Stomach smooth muscle (tissue), 2 donors: ENCODE results near the gene G3BP1.

ENCODE experiments used
- H3K27ac ChIP-seq: one replicate; pipeline ENCODE4 v1.7.0; 2013; ENCODE audit warnings: mild to moderate bottlenecking, low read length, inconsistent platforms
- H3K27me3 ChIP-seq, 2 donors: one replicate each; pipeline ENCODE4 v1.7.0; 2013; ENCODE audit warnings: low read length in 2 of 2; ENCODE audit not compliant: insufficient read depth in 2 of 2, control insufficient read depth in 1 of 2
- H3K36me3 ChIP-seq, 2 donors: one replicate each; pipeline ENCODE4 v1.7.0; 2013; ENCODE audit warnings: low read length in 2 of 2; ENCODE audit not compliant: control insufficient read depth in 2 of 2, insufficient read depth in 2 of 2
- H3K4me1 ChIP-seq: one replicate; pipeline ENCODE4 v1.7.0; 2013; ENCODE audit warnings: low read length; ENCODE audit not compliant: control insufficient read depth, insufficient read depth
- H3K4me3 ChIP-seq, 2 donors: one replicate each; pipeline ENCODE4 v1.7.0; 2013; ENCODE audit warnings: low read length in 2 of 2
- H3K9ac ChIP-seq, 2 donors: one replicate each; pipeline ENCODE4 v1.7.0; 2013; ENCODE audit warnings: low read length in 2 of 2, mild to moderate bottlenecking in 1 of 2
- H3K9me3 ChIP-seq, 2 donors: one replicate each; pipeline ENCODE4 v1.7.0; 2013; ENCODE audit warnings: low read length in 2 of 2; ENCODE audit not compliant: control insufficient read depth in 2 of 2
- donor health status: healthy.
- donor health status: Pancreatic carcinoma.

Gene G3BP1

DNA sequence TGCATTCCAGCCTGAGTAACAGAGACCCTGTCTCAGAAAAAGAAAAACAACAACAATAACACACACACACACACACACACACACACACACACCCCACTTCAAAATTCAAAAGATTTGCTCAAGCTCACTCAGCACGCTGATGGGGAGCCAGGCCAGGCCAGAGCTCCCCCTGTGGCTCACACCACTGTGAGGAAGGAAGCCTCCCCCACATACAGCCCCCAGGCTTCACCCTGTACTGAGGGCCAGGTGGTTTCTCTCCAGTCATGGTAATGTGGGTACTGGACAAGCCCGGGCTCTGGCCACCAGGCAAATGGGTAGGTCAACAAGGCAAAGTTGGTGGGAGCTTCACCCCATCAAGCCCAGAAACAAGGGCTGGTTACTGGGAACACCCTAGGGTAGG, 32.4 kb upstream of the G3BP1 start:
- H3K9ac ChIP-seq: no peak overlapping the region
- H3K27me3 ChIP-seq: no peaks in the 10 kb centered on the region
- no peaks in the 10 kb centered on the region for H3K9me3 ChIP-seq
- H3K4me3 ChIP-seq: no peak overlapping the region
- peaks cover 23% of the 10 kb centered on the region for H3K4me1 ChIP-seq
- peaks cover 0 to 3% of the 10 kb centered on the region in 2 donors for H3K36me3 ChIP-seq
- H3K27ac ChIP-seq: peak overlapping the region; percentile 24

DNA sequence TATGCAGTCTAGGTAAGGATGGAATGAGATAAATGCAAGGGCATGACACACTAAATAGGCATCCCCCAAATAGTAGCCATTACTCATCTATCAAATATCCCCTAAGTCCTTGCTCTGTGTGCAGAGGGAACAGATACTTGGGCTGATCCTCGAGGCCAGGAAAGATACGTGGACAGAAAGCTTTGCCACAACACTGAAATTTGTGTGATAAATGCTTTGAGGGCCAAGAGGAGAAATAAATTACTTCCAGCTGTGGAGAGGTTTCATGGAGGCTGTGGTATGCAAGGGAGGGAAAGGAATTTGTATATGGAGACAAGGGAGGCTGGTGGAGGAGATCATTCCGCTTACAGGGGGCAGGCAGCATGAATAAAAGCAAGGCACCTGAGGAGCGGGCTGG, 31.8 kb upstream of the G3BP1 start:
- Histone ChIP-seq H3K36me3 (peaks cover 0 to 8% of the 10 kb centered on the region in 2 donors), H3K9ac (no peak overlapping the region), H3K4me3 (peak overlapping the region in 1 of 2 donors; percentile 57), H3K9me3 (no peaks in the 10 kb centered on the region), H3K27ac (peak overlapping the region; percentile 46), H3K4me1 (peaks cover 23% of the 10 kb centered on the region), H3K27me3 (no peaks in the 10 kb centered on the region)

DNA sequence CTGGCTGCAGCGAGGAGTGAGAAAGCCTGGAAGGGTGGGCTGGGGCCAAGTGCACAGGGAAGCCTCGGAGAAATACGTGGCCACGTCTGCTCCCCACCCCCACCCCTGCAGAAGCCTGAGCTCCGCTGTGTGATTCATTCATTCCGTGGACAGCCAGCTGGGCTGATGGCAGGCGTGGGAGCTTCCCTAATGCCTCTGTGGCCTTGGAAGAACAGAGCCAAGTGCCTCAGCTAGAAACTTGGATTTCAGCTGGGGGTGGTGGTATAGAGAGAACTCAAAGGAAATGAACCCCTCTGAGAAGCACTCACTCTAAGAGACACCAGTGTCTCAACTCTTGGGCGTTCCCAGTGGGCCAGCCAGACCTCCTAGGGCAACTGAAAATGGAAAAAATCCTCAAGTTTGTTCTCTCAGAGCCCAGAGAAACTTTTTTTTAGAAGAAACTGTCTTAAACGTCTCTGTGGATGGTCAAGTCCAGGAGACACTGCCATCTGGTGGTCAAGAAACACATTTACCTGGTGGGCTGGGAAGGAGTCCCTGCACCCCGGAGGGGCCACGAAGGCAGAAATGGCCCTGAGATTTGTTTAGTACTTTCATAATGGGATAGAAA, 31.3 kb upstream of the G3BP1 start:
- peaks cover 28% of the 10 kb centered on the region for H3K4me1 ChIP-seq
- peak overlapping the region in 1 of 2 donors; percentile 29 for H3K9ac ChIP-seq
- peak overlapping the region; percentile 46 for H3K27ac ChIP-seq
- H3K27me3 ChIP-seq: no peaks in the 10 kb centered on the region
- no peaks in the 10 kb centered on the region for H3K9me3 ChIP-seq
- H3K36me3 ChIP-seq: peaks cover 0 to 10% of the 10 kb centered on the region in 2 donors
- peak overlapping the region; percentile 10 to 57 for H3K4me3 ChIP-seq

DNA sequence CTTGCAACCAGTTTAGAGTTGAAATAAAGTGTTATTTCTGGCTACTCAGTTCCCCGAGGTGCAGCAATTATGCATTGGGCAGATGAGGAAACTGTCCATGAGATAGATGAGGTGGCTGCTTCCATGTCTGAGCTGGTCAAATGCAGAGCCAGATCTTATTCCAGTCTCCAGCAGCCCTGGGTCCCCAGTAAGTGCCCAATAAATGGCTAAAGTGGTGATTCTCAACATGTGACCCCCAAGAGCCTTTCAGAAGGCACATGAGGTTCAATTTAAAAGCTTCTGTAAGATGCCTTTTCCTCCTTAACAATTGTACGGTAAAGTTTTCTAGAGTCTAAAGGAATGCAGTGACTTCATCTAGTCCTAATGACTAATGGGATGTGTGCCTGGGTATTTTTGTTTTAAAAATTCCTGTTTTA, 30.8 kb upstream of the G3BP1 start:
- Histone ChIP-seq H3K4me1 (peaks cover 33% of the 10 kb centered on the region), H3K9me3 (no peaks in the 10 kb centered on the region), H3K9ac (no peak overlapping the region), H3K27me3 (no peaks in the 10 kb centered on the region), H3K4me3 (peak overlapping the region in 1 of 2 donors; percentile 57), H3K36me3 (peaks cover 0 to 10% of the 10 kb centered on the region in 2 donors), H3K27ac (no peak overlapping the region)

DNA sequence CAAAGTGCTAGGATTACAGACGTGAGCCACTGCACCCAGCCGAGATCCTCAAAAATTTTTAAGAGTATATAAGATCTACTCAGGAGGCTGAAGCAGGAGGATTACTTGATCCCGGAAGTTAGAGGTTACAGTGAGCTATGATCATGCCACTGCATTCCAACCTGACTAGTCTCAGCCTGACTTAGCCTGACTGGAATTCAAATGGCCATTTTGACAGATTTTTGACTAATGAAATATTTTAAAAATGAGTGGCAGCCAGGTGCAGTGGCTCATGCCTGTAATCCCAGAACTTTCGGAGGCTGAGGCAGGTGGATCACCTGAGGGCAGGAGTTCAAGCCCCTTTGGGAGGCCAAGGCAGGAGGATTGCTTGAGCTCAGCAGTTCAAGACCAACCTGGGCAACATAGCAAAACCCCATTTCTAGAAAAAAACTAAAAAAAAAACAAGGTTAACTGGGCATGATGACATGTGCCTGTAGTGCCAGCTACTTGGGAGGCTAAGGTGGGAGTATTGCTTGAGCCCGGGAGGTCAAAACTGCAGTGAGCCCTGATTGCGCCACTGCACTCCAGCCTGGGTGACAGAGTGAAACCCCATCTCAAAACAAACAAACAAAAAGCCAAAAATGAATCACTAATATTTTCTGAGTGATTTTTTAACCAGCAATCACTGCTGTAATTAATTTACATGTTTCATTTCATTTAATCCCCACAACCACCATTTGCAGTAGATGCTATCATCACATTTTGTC, 29.9 kb upstream of the G3BP1 start:
- Histone ChIP-seq H3K4me3 (no peak overlapping the region), H3K4me1 (peaks cover 35% of the 10 kb centered on the region)

DNA sequence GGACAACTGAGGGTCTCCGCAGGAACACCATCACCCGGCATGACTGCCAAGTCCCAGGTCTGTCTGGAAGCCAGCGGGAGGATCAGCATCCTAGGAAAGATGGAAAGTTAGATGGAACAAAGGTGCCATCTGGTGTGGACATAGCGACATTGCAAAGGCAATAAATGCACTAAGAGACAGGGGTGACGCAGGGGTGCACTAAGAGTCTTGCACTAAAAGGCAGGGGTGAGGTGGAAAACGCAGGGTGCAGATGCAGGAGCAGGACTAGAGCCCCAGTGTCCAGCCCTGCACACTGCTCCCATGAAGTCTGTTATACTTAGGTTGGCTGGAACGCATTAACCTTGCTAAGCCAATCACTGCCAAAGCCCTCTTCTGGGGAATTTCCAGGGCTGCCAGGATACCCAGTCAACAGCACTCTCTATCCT, 28.9 kb upstream of the G3BP1 start:
- no peak overlapping the region for H3K9ac ChIP-seq
- no peak overlapping the region for H3K27ac ChIP-seq
- H3K4me3 ChIP-seq: no peak overlapping the region
- H3K27me3 ChIP-seq: no peaks in the 10 kb centered on the region
- H3K4me1 ChIP-seq: peaks cover 35% of the 10 kb centered on the region
- no peaks in the 10 kb centered on the region for H3K9me3 ChIP-seq
- H3K36me3 ChIP-seq: peaks cover 0 to 10% of the 10 kb centered on the region in 2 donors

More for the DNA sequence above, 29.9 kb upstream of the G3BP1 start:
- Histone ChIP-seq H3K27ac (no peak overlapping the region), H3K36me3 (peaks cover 0 to 10% of the 10 kb centered on the region in 2 donors), H3K9ac (no peak overlapping the region), H3K27me3 (no peaks in the 10 kb centered on the region), H3K9me3 (no peaks in the 10 kb centered on the region)

DNA sequence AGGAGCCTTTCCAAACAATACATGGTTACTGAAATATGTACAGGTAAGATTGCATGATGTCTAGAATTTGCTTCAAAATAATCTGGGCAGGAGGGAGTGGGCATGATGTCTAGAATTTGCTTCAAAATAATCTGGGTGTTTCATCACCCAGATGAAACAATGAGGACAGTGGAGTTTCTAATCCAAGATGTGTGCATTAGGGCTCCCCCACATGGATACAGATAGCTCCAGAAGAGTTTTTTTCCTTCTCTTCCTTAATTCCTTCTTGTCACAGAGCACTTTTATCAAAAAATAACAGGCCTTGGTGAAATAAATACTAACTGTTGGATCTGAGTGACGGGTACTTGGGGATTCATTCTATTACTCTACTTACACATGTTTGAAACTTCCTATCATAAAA, 28.2 kb upstream of the G3BP1 start:
- no peak overlapping the region for H3K27ac ChIP-seq
- no peaks in the 10 kb centered on the region for H3K27me3 ChIP-seq
- H3K36me3 ChIP-seq: peaks cover 0 to 12% of the 10 kb centered on the region in 2 donors
- no peak overlapping the region for H3K4me3 ChIP-seq
- H3K9me3 ChIP-seq: no peaks in the 10 kb centered on the region
- H3K4me1 ChIP-seq: peaks cover 35% of the 10 kb centered on the region
- no peak overlapping the region for H3K9ac ChIP-seq

DNA sequence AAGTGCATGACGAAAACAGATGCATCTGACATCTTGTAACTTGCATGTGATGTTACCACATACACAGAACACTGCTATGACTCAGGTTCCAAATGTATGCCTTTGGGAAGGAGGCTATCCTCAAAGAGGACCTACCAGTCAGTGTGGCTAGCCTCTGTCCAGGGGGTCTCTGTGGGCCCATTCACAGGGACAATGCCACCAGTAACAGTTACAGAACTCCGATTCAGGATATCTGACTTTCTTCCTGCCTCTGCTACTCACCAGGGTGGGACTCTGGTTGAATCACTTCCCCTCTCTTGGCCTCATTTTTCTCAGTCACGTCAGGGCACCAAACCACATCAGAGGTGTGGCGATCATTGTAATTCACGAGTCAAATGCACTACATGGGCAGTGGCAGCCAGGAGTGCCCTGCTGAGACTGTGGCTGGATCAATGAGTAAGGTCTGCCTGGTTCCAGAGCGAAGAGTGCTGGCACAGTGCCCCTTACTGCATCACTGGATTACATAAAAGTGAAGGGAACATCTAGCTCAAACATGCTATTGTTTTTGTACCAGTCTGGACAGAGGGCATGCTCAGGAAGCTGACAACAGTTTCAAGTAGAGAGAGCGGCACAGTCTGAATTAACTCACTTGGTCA, 26.6 kb upstream of the G3BP1 start:
- Histone ChIP-seq H3K36me3 (peaks cover 0 to 12% of the 10 kb centered on the region in 2 donors), H3K9me3 (no peaks in the 10 kb centered on the region), H3K4me3 (no peak overlapping the region), H3K4me1 (peaks cover 26% of the 10 kb centered on the region), H3K27ac (peak overlapping the region; percentile 68), H3K9ac (peak overlapping the region in 1 of 2 donors; percentile 51), H3K27me3 (no peaks in the 10 kb centered on the region)

DNA sequence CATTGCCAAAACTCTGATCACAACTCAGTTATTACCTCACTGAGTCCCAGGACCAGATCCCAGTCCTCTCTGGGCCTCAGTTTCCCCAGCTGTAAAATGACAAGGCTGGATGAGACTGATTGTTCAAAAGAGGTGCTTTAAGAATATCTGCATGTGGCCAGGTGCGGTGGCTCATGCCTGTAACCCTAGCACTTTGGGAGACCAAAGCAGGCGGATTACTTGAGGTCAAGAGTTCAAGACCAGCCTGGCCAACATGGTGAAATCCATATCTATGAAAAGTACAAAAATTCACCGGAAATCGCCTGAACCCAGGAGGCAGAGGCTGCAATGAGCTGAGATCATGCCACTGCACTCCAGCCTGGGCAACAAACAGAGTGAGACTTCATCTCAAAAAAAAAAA, 21.6 kb upstream of the G3BP1 start:
- no peak overlapping the region for H3K9ac ChIP-seq
- H3K4me1 ChIP-seq: peaks cover 11% of the 10 kb centered on the region
- no peak overlapping the region for H3K4me3 ChIP-seq
- H3K27ac ChIP-seq: no peak overlapping the region
- no peaks in the 10 kb centered on the region for H3K9me3 ChIP-seq
- peaks cover 4% of the 10 kb centered on the region in 2 donors for H3K36me3 ChIP-seq
- no peaks in the 10 kb centered on the region for H3K27me3 ChIP-seq

DNA sequence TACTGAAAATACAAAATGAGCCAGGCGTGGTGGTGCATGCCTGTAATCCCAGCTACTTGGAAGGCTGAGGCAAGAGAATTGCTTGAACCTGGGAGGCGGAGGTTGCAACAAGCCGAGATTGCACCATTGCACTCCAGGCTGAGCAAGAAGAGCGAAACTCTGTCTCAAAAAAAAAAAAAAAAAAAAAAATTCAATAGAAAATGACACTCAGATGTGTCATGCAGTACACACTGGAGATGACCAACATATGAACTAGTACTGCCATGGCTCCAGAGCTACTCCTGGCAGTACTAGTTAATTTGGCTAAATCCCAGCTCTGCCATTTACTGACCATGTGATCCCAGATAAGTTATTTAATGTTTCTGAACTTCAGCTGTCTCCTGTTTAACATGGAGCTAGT, 20.7 kb upstream of the G3BP1 start:
- Histone ChIP-seq H3K4me1 (peaks cover 2% of the 10 kb centered on the region), H3K4me3 (no peak overlapping the region), H3K27ac (no peak overlapping the region), H3K36me3 (peaks cover 2 to 4% of the 10 kb centered on the region in 2 donors), H3K27me3 (no peaks in the 10 kb centered on the region), H3K9ac (no peak overlapping the region), H3K9me3 (no peaks in the 10 kb centered on the region)
